ENCODE results near the gene SLIT3.

- TF ChIP-seq CTCF (IDR thresholded peaks at IDR 0.05; ENCODE audit: extremely low read depth in 1 of 2, insufficient read depth in 1 of 2, low read depth in 1 of 2, low read length in 2 of 2) (no peak), POLR2A (IDR thresholded peaks at IDR 0.05; ENCODE audit: low read depth, low read length) (no peak), POLR2AphosphoS5 (IDR thresholded peaks at IDR 0.05; ENCODE audit: insufficient read depth, low read depth, low read length) (no peak), EZH2 (IDR thresholded peaks at IDR 0.05; ENCODE audit: borderline replicate concordance, low read depth, low read length, severe bottlenecking) (no peak), JUN (IDR thresholded peaks at IDR 0.05; ENCODE audit: borderline replicate concordance, insufficient read depth, insufficient read length, low read depth) (no peak), FOS (IDR thresholded peaks at IDR 0.05; ENCODE audit: borderline replicate concordance, insufficient read depth, low read length) (no peak)
Measured at GRCh38 chr5:168740811-168741213, 560.1 kb downstream of the SLIT3 start.
